ENCODE results near the gene MTHFS. TPM values are rescaled to one million over a fixed set of nuclear protein-coding genes. Genes with fewer than 3 reads are reported as not detected.

Gene MTHFS
- total RNA-seq, 6 donors from 2014 or later, result 15.0 to 60.8 (median 33.8) TPM

GRCh38 chr15:79812541-79812940 lies 84.3 kb downstream of the MTHFS start:
- no peak for DNase-seq
- peaks cover 0 to 12% (median 8%) of the 10 kb centered on the region in 4 donors for H3K4me1 ChIP-seq
- TF ChIP-seq POLR2AphosphoS5 (IDR thresholded peaks at IDR 0.05) (no peak), POLR2A (IDR thresholded peaks at IDR 0.05) (no peak), EP300 (IDR thresholded peaks at IDR 0.05) (no peak), CTCF (IDR thresholded peaks at IDR 0.05) (no peak)
- H3K36me3 ChIP-seq, result no peaks in the 10 kb centered on the region
- H3K4me3 ChIP-seq, result no peak overlapping the region
- ATAC-seq (ENCODE audit: low FRiP score in 2 of 2), result peak in 1 of 2 donors; percentile 12
- 59 to 68% methylated on average over 3 of the region's 3 CpGs for WGBS, 2 donors
- H3K27me3 ChIP-seq, result no peaks in the 10 kb centered on the region
- no peaks in the 10 kb centered on the region for H3K9me3 ChIP-seq
- H3K27ac ChIP-seq, result no peak overlapping the region

GRCh38 chr15:79811406-79812405 lies 85.1 kb downstream of the MTHFS start:
- H3K4me3 ChIP-seq, result no peak overlapping the region
- ATAC-seq (ENCODE audit: low FRiP score in 2 of 2), result peak; percentile 41 to 68
- no peaks in the 10 kb centered on the region for H3K9me3 ChIP-seq
- no peaks in the 10 kb centered on the region for H3K36me3 ChIP-seq
- no peak overlapping the region for H3K27ac ChIP-seq
- peaks cover 0 to 12% (median 8%) of the 10 kb centered on the region in 4 donors for H3K4me1 ChIP-seq
- WGBS, 2 donors, result 56 to 59% methylated on average over 13 to 15 of the region's 15 CpGs
- peak; percentile 73 to 74 for DNase-seq
- TF ChIP-seq POLR2A (IDR thresholded peaks at IDR 0.05), result no peak
- no peak for TF ChIP-seq POLR2AphosphoS5 (IDR thresholded peaks at IDR 0.05)
- TF ChIP-seq EP300 (IDR thresholded peaks at IDR 0.05), result no peak
- no peak for TF ChIP-seq CTCF (IDR thresholded peaks at IDR 0.05)
- no peaks in the 10 kb centered on the region for H3K27me3 ChIP-seq

GRCh38 chr15:79804838-79805237 lies 92.0 kb downstream of the MTHFS start:
- Histone ChIP-seq H3K27ac (no peak overlapping the region), H3K4me1 (no peaks in the 10 kb centered on the region), H3K9me3 (no peaks in the 10 kb centered on the region), H3K4me3 (no peak overlapping the region), H3K36me3 (no peaks in the 10 kb centered on the region), H3K27me3 (no peaks in the 10 kb centered on the region)
- ATAC-seq (ENCODE audit: low FRiP score in 2 of 2) (no peak), DNase-seq (no peak)
- 78 to 82% methylated on average over 2 of the region's 2 CpGs for WGBS, 2 donors
- no peak for TF ChIP-seq POLR2A (IDR thresholded peaks at IDR 0.05)
- TF ChIP-seq POLR2AphosphoS5 (IDR thresholded peaks at IDR 0.05), result no peak
- TF ChIP-seq EP300 (IDR thresholded peaks at IDR 0.05), result no peak
- no peak for TF ChIP-seq CTCF (IDR thresholded peaks at IDR 0.05)

GRCh38 chr15:79798311-79798710 lies 98.5 kb downstream of the MTHFS start:
- ATAC-seq (ENCODE audit: low FRiP score in 2 of 2) (no peak), DNase-seq (no peak)
- WGBS, 2 donors, result 50 to 55% methylated on average over 2 of the region's 2 CpGs
- no peaks in the 10 kb centered on the region for H3K9me3 ChIP-seq
- no peaks in the 10 kb centered on the region for H3K36me3 ChIP-seq
- no peak overlapping the region for H3K27ac ChIP-seq
- no peak overlapping the region for H3K4me3 ChIP-seq
- H3K4me1 ChIP-seq, result no peaks in the 10 kb centered on the region
- TF ChIP-seq CTCF (IDR thresholded peaks at IDR 0.05) (no peak), EP300 (IDR thresholded peaks at IDR 0.05) (no peak), POLR2AphosphoS5 (IDR thresholded peaks at IDR 0.05) (no peak), POLR2A (IDR thresholded peaks at IDR 0.05) (no peak)
- H3K27me3 ChIP-seq, result no peaks in the 10 kb centered on the region

Small RNA genes lying within 50 kb of the gene (small RNA-seq; reads per million reads assigned to genes)
- gene RNU6-667P, result 0 to 0.43 (median 0) reads per million in 4 donors

Other genes starting within 250 kb of the MTHFS start
- gene BCL2A1, start 74.2 kb upstream of the MTHFS start, total RNA-seq, result 10 to 100 TPM; 11.5 to 81.9 (median 43.7) TPM
- gene ZFAND6, start 162.7 kb upstream of the MTHFS start, total RNA-seq, result 100 to 1,000 TPM in 2 of 6 donors, 10 to 100 TPM in 4; 36.7 to 151 (median 70.5) TPM